ENCODE results near the gene CCNL2. TPM values are rescaled to one million over a fixed set of nuclear protein-coding genes. Genes with fewer than 3 reads are reported as not detected.
A peak's percentile ranks its signal among the peaks of the same experiment; 100 is the strongest.
"Not testable (repeated sequence)": the region's sequence is repeated elsewhere in the genome, so short reads cannot be mapped to it uniquely, and the experiment has no call there.

CCNL2 gene
- total and polyA plus RNA-seq, 2 donors (not counting 1 experiment from before 2014, with no cell fraction given), result 102 to 116 TPM

GRCh38 chr1:1371746-1372711 lies 27.1 kb downstream of the CCNL2 start:
- Histone ChIP-seq H2AFZ (ENCODE audit: low read length) (no peak overlapping the region), H3K9me3 (ENCODE audit: control insufficient read depth, insufficient read depth, low read depth, low read length) (peaks cover 3% of the 10 kb centered on the region), H3K4me3 (replicated peaks in 1 of 4; ENCODE audit: control extremely low read depth in 1 of 4, insufficient read depth in 1 of 4, low read depth in 3 of 4, low read length in 4 of 4) (no peak overlapping the region), H3K27ac (ENCODE audit: insufficient read depth, low read length) (peak overlapping the region; percentile 28), H3K4me1 (ENCODE audit: control insufficient read depth, extremely low read depth, insufficient read depth, low read length) (peaks cover 15% of the 10 kb centered on the region), H4K20me1 (ENCODE audit: control insufficient read depth, extremely low read depth, insufficient read depth, low read length) (no peaks in the 10 kb centered on the region), H3K36me3 (ENCODE audit: control insufficient read depth, insufficient read depth, low read length) (peaks cover 17% of the 10 kb centered on the region), H3K27me3 (ENCODE audit: control insufficient read depth, insufficient read depth, low read length) (no peaks in the 10 kb centered on the region), H3K4me2 (ENCODE audit: extremely low read depth, insufficient read depth, low read length) (peak overlapping the region; percentile 54), H3K79me2 (ENCODE audit: control insufficient read depth, insufficient read depth, low read length) (peaks cover 26% of the 10 kb centered on the region), H3K9ac (ENCODE audit: insufficient read depth, low read length) (no peak overlapping the region)
- DNase-seq (ENCODE audit: low read depth in 2 of 2), result peak; percentile 25 to 55
- peak; percentile 82 to 84 for TF ChIP-seq CTCF (conservative IDR thresholded peaks at IDR 0.05 in 1 of 2, IDR thresholded peaks at IDR 0.05 in 1 of 2; ENCODE audit: low read depth in 1 of 2, low read length in 2 of 2)
- no peak for TF ChIP-seq EZH2 (IDR thresholded peaks at IDR 0.05; ENCODE audit: low read length, missing control alignments)

- H3K4me3 ChIP-seq (replicated peaks in 1 of 4; ENCODE audit: control extremely low read depth in 1 of 4, insufficient read depth in 1 of 4, low read depth in 3 of 4, low read length in 4 of 4), result no peak overlapping the region
- H2AFZ ChIP-seq (ENCODE audit: low read length), result no peak overlapping the region
- H3K27ac ChIP-seq (ENCODE audit: insufficient read depth, low read length), result peak overlapping the region; percentile 28
- H3K4me2 ChIP-seq (ENCODE audit: extremely low read depth, insufficient read depth, low read length), result no peak overlapping the region
- TF ChIP-seq CTCF (conservative IDR thresholded peaks at IDR 0.05 in 1 of 2, IDR thresholded peaks at IDR 0.05 in 1 of 2; ENCODE audit: low read depth in 1 of 2, low read length in 2 of 2) (no peak), EZH2 (IDR thresholded peaks at IDR 0.05; ENCODE audit: low read length, missing control alignments) (no peak)
- no peaks in the 10 kb centered on the region for H4K20me1 ChIP-seq (ENCODE audit: control insufficient read depth, extremely low read depth, insufficient read depth, low read length)
- no peak for DNase-seq (ENCODE audit: low read depth in 2 of 2)
- no peaks in the 10 kb centered on the region for H3K27me3 ChIP-seq (ENCODE audit: control insufficient read depth, insufficient read depth, low read length)
- H3K9me3 ChIP-seq (ENCODE audit: control insufficient read depth, insufficient read depth, low read depth, low read length), result peaks cover 4% of the 10 kb centered on the region
- H3K79me2 ChIP-seq (ENCODE audit: control insufficient read depth, insufficient read depth, low read length), result peaks cover 26% of the 10 kb centered on the region
- peaks cover 13% of the 10 kb centered on the region for H3K36me3 ChIP-seq (ENCODE audit: control insufficient read depth, insufficient read depth, low read length)
- no peak overlapping the region for H3K9ac ChIP-seq (ENCODE audit: insufficient read depth, low read length)
- H3K4me1 ChIP-seq (ENCODE audit: control insufficient read depth, extremely low read depth, insufficient read depth, low read length), result peaks cover 15% of the 10 kb centered on the region
Observed at GRCh38 chr1:1371364-1371745, 27.8 kb downstream of the CCNL2 start.

GRCh38 chr1:1370771-1371300 lies 28.3 kb downstream of the CCNL2 start:
- Histone ChIP-seq H3K4me3 (replicated peaks in 1 of 4; ENCODE audit: control extremely low read depth in 1 of 4, insufficient read depth in 1 of 4, low read depth in 3 of 4, low read length in 4 of 4) (no peak overlapping the region), H3K27me3 (ENCODE audit: control insufficient read depth, insufficient read depth, low read length) (no peaks in the 10 kb centered on the region), H3K27ac (ENCODE audit: insufficient read depth, low read length) (no peak overlapping the region), H3K79me2 (ENCODE audit: control insufficient read depth, insufficient read depth, low read length) (peaks cover 26% of the 10 kb centered on the region), H3K9ac (ENCODE audit: insufficient read depth, low read length) (no peak overlapping the region), H3K4me2 (ENCODE audit: extremely low read depth, insufficient read depth, low read length) (no peak overlapping the region), H3K36me3 (ENCODE audit: control insufficient read depth, insufficient read depth, low read length) (peaks cover 13% of the 10 kb centered on the region), H2AFZ (ENCODE audit: low read length) (no peak overlapping the region), H3K4me1 (ENCODE audit: control insufficient read depth, extremely low read depth, insufficient read depth, low read length) (peaks cover 13% of the 10 kb centered on the region), H4K20me1 (ENCODE audit: control insufficient read depth, extremely low read depth, insufficient read depth, low read length) (no peaks in the 10 kb centered on the region), H3K9me3 (ENCODE audit: control insufficient read depth, insufficient read depth, low read depth, low read length) (peaks cover 4% of the 10 kb centered on the region)
- TF ChIP-seq CTCF (conservative IDR thresholded peaks at IDR 0.05 in 1 of 2, IDR thresholded peaks at IDR 0.05 in 1 of 2; ENCODE audit: low read depth in 1 of 2, low read length in 2 of 2) (no peak), EZH2 (IDR thresholded peaks at IDR 0.05; ENCODE audit: low read length, missing control alignments) (no peak)
- DNase-seq (ENCODE audit: low read depth in 2 of 2), result no peak

- not testable (repeated sequence) for H3K4me3 ChIP-seq (replicated peaks in 1 of 4; ENCODE audit: control extremely low read depth in 1 of 4, insufficient read depth in 1 of 4, low read depth in 3 of 4, low read length in 4 of 4); H3K4me2 ChIP-seq (ENCODE audit: extremely low read depth, insufficient read depth, low read length); H3K27ac ChIP-seq (ENCODE audit: insufficient read depth, low read length); H4K20me1 ChIP-seq (ENCODE audit: control insufficient read depth, extremely low read depth, insufficient read depth, low read length); H2AFZ ChIP-seq (ENCODE audit: low read length); H3K27me3 ChIP-seq (ENCODE audit: control insufficient read depth, insufficient read depth, low read length); H3K9ac ChIP-seq (ENCODE audit: insufficient read depth, low read length); DNase-seq (ENCODE audit: low read depth in 2 of 2); H3K9me3 ChIP-seq (ENCODE audit: control insufficient read depth, insufficient read depth, low read depth, low read length)
- Histone ChIP-seq H3K4me1 (ENCODE audit: control insufficient read depth, extremely low read depth, insufficient read depth, low read length) (peaks cover 13% of the 10 kb centered on the region), H3K36me3 (ENCODE audit: control insufficient read depth, insufficient read depth, low read length) (peaks cover 13% of the 10 kb centered on the region), H3K79me2 (ENCODE audit: control insufficient read depth, insufficient read depth, low read length) (peaks cover 26% of the 10 kb centered on the region)
Observed at GRCh38 chr1:1370094-1370493, 29.0 kb downstream of the CCNL2 start.

Measured in fibroblast of lung (primary cell).